ENCODE measurements around the gene LRRC57. TPM values are rescaled to one million over a fixed set of nuclear protein-coding genes. Genes with fewer than 3 reads are reported as not detected.
A peak's percentile ranks its signal among the peaks of the same experiment; 100 is the strongest.

LRRC57 gene
- total RNA-seq, 1 experiment from 2014 or later = 18.7 TPM

DNA sequence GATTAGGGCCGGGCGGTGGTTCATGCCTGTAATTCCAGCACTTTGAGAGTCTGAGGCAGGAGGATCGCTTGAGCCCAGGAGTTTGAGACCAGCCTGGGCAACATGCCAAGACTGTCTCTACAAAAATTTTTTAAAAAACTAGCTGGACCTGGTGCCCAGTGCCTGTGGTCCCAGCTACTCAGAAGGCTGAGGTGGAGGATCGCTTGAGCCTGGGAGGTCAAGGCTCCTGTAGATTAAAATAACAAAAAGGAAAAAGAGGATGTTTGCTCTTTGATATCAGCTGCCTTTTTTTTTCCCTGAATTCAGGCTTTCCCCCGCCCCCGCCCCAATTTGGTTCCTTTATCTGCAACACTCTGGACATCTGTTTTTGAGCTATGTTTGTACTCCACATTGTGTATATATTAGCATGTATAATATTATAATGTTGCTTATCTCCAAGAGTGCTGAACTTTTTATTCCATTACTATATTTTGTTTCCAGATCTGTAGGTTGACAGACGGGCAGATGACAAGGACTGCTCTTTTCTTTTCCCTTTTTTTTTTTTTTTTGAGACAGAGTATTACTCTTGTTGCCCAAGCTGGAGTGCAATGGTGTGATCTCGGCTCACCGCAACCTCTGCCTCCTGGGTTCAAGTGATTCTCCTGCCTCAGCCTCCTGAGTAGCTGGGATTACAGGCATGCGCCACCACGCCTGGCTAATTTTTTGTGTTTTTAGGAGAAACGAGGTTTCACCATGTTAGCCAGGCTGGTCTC is 48.6 kb downstream of the LRRC57 start:
- no peak overlapping the region for H2BK15ac ChIP-seq (ENCODE audit: low read depth, low read length)
- H3K27me3 ChIP-seq (ENCODE audit: insufficient read depth, low read length) = no peaks in the 10 kb centered on the region
- H3K9me3 Mint-ChIP-seq = no peaks in the 10 kb centered on the region
- H3K56ac ChIP-seq (ENCODE audit: insufficient read length, low read depth, low read length) = no peak overlapping the region
- no peak overlapping the region for H4K5ac ChIP-seq (ENCODE audit: insufficient read length, low read depth, low read length)
- TF ChIP-seq, protein P1, sequence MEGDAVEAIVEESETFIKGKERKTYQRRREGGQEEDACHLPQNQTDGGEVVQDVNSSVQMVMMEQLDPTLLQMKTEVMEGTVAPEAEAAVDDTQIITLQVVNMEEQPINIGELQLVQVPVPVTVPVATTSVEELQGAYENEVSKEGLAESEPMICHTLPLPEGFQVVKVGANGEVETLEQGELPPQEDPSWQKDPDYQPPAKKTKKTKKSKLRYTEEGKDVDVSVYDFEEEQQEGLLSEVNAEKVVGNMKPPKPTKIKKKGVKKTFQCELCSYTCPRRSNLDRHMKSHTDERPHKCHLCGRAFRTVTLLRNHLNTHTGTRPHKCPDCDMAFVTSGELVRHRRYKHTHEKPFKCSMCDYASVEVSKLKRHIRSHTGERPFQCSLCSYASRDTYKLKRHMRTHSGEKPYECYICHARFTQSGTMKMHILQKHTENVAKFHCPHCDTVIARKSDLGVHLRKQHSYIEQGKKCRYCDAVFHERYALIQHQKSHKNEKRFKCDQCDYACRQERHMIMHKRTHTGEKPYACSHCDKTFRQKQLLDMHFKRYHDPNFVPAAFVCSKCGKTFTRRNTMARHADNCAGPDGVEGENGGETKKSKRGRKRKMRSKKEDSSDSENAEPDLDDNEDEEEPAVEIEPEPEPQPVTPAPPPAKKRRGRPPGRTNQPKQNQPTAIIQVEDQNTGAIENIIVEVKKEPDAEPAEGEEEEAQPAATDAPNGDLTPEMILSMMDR (conservative IDR thresholded peaks at IDR 0.05) = no peak
- H3K14ac ChIP-seq (ENCODE audit: insufficient read depth, low read length) = no peak overlapping the region
- H2BK20ac ChIP-seq (ENCODE audit: low read depth, low read length, poor library complexity, severe bottlenecking) = no peak overlapping the region
- H3K79me1 ChIP-seq (ENCODE audit: insufficient read depth, low read depth, low read length, poor library complexity, severe bottlenecking) = peaks cover 19% of the 10 kb centered on the region
- peaks cover 23 to 36% of the 10 kb centered on the region in 2 experiments for H3K4me1 Mint-ChIP-seq
- no CpG with 5 or more reads among the region's 12 CpGs for WGBS (ENCODE audit: extremely low coverage, insufficient read length, low lambda C conversion rate)
- peaks cover 7% of the 10 kb centered on the region for H3K23me2 ChIP-seq (ENCODE audit: insufficient read length, low read depth, low read length, poor library complexity, severe bottlenecking)
- no peak overlapping the region for H3K9ac ChIP-seq (ENCODE audit: extremely low read depth, insufficient read length, low read length)
- no peak overlapping the region for H4K8ac ChIP-seq (replicated peaks; ENCODE audit: insufficient read length, low read depth, low read length)
- H2AK5ac ChIP-seq (ENCODE audit: insufficient read length, low read length) = no peak overlapping the region
- H3K23ac ChIP-seq (ENCODE audit: insufficient read length, low read depth, low read length) = no peak overlapping the region
- H3K18ac ChIP-seq (ENCODE audit: insufficient read length, low read depth, low read length) = no peak overlapping the region
- H2BK12ac ChIP-seq (ENCODE audit: insufficient read length, low read depth, low read length) = no peak overlapping the region
- no peak for DNase-seq
- no peak overlapping the region for H3K4me2 ChIP-seq (ENCODE audit: insufficient read depth, insufficient read length, low read length)
- H2BK5ac ChIP-seq (ENCODE audit: insufficient read length, low read length) = no peak overlapping the region
- H3K27ac ChIP-seq (ENCODE audit: insufficient read length, low read depth, low read length) = no peak overlapping the region
- no peaks in the 10 kb centered on the region for H3K27me3 Mint-ChIP-seq (ENCODE audit: low read depth)
- H3K4me1 ChIP-seq (ENCODE audit: insufficient read depth, low read length) = peaks cover 4% of the 10 kb centered on the region; the same call in 1 of the 2 replicates
- H3K9me3 ChIP-seq (ENCODE audit: control insufficient read depth, low read depth, low read length) = no peaks in the 10 kb centered on the region
- H3K4me3 Mint-ChIP-seq = 0 out of 5 replicates have a peak overlapping the region, but pooled peaks of 1 of the 2 experiments have one; percentile 17
- H3K27ac Mint-ChIP-seq = peak overlapping the region; percentile 32 to 83 (median 64); a peak in 2 of 7 replicates
- no peaks in the 10 kb centered on the region for H4K20me1 ChIP-seq (ENCODE audit: control insufficient read depth, insufficient read depth, insufficient read length)
- peaks cover 0 to 9% (median 6%) of the 10 kb centered on the region in 3 experiments; a peak in 5 of 7 replicates for H3K36me3 Mint-ChIP-seq (ENCODE audit: insufficient read depth in 1 of 3, low read depth in 3 of 3)
- peaks cover 8% of the 10 kb centered on the region; the same call in 1 of the 2 replicates for H3K79me2 ChIP-seq (ENCODE audit: insufficient read depth, low read length)
- no peak overlapping the region for H2BK120ac ChIP-seq (ENCODE audit: low read depth, low read length, poor library complexity, severe bottlenecking)
- H3K4ac ChIP-seq (ENCODE audit: low read depth, low read length) = no peak overlapping the region
- H4K91ac ChIP-seq (ENCODE audit: insufficient read length, low read depth, low read length) = no peak overlapping the region
- H3T11ph ChIP-seq (ENCODE audit: low read length) = no peak overlapping the region
- no peak overlapping the region for H2AFZ ChIP-seq (ENCODE audit: low read length)

Data from H9 (cell line).